Transverse colon (tissue), 4 donors: Measurements from ENCODE around the gene BAHCC1. TPM values are rescaled to one million over a fixed set of nuclear protein-coding genes. Genes with fewer than 3 reads are reported as not detected.

Source experiments
- DNase-seq: peaks from one replicate; pipeline ENCODE4 v3.0.0-alpha.2; 2019
- H3K27ac ChIP-seq, 4 donors: fragments of 200-600 bp; sonication (generic); 2 replicates each; pipeline ENCODE4 v1.5.1; 2016 to 2018; ENCODE audit warnings: inconsistent platforms in 4 of 4
- H3K27me3 ChIP-seq: fragments of 200-600 bp; sonication (generic); 2 replicates; pipeline ENCODE4 v1.5.1; 2017; ENCODE audit warnings: inconsistent platforms
- H3K36me3 ChIP-seq, 4 donors: fragments of 200-600 bp; sonication (generic); 2 replicates each; pipeline ENCODE4 v1.5.1; 2017 to 2019; ENCODE audit warnings: inconsistent platforms in 4 of 4
- H3K4me1 ChIP-seq, 4 donors: fragments of 200-600 bp; sonication (generic); 2 replicates each; pipeline ENCODE4 v1.5.1; 2017 to 2020; ENCODE audit warnings: inconsistent platforms in 4 of 4
- H3K4me3 ChIP-seq, 4 donors: fragments of 200-600 bp; sonication (generic); 1 replicate in 1 of 4; 2 replicates in 3 of 4; pipeline versions ENCODE4 v1.5.1 to v1.6.1; 2017 to 2019; ENCODE audit warnings: inconsistent platforms in 4 of 4
- H3K9me3 ChIP-seq, 2 donors: fragments of 200-600 bp; sonication (generic); 2 replicates each; pipeline ENCODE4 v1.5.1; 2017 to 2019; ENCODE audit warnings: inconsistent platforms in 2 of 2
- CTCF ChIP-seq, 5 experiments: fragments of 200-600 bp in 3 of 5; fragments of 450-650 bp in 2 of 5; sonication (generic) in 3 of 5; IDR thresholded peaks; 1 replicate in 2 of 5; 2 replicates in 3 of 5; pipeline ENCODE4 v1.5.1; 2016 to 2017; ENCODE audit warnings: antibody characterized with exemption in 5 of 5, inconsistent platforms in 3 of 5, mild to moderate bottlenecking in 2 of 5, moderate library complexity in 1 of 5
- EP300 ChIP-seq: sonication (generic); formaldehyde crosslinking; IDR thresholded peaks from one replicate; pipeline ENCODE4 v1.6.1; 2017; ENCODE audit warnings: antibody characterized with exemption, low read depth
- POLR2A ChIP-seq: fragments of 450-650 bp; IDR thresholded peaks from one replicate; pipeline ENCODE4 v1.6.1; 2016; ENCODE audit warnings: antibody characterized with exemption, mild to moderate bottlenecking, moderate library complexity
- POLR2AphosphoS5 ChIP-seq, 3 donors: sonication (generic); formaldehyde crosslinking; IDR thresholded peaks; one replicate each; pipeline ENCODE4 v1.6.1; 2016; ENCODE audit warnings: antibody characterized with exemption in 3 of 3
- WGBS, 2 donors: methylation state at CpG; one replicate each; pipeline ENCODE4 v1.1.5; 2018; ENCODE audit warnings: low coverage in 1 of 2; 5-methylcytosine and 5-hydroxymethylcytosine counted together
- in situ Hi-C, 4 donors: fragments of 200-750 bp; cut with MboI; loops; one replicate each; pipeline versions ENCODE4 v1.15.0 to v1.15.1; 2017; ENCODE audit warnings: low sequenced_read_pairs in 3 of 4, low pct_ligation_motif_present in 1 of 4, low pct_unique_long_range_greater_than_20kb in 1 of 4
- intact Hi-C: fragments of 100-400 bp; cut with DNase I; formaldehyde crosslinking; loops from one replicate; pipeline ENCODE4 v1.15.1; 2023; ENCODE audit warnings: low total_unique reads
- total RNA-seq, 4 donors: library from RNA; depleted of rRNA; stranded (reverse); fragments of >200 nt; gene quantifications; one replicate each; pipeline ENCODE4 v1.1.0, GENCODE V29; 2016

BAHCC1 gene
- total RNA-seq, 4 donors from 2014 or later: 8.7 to 133 (median 12.4) TPM

DNA sequence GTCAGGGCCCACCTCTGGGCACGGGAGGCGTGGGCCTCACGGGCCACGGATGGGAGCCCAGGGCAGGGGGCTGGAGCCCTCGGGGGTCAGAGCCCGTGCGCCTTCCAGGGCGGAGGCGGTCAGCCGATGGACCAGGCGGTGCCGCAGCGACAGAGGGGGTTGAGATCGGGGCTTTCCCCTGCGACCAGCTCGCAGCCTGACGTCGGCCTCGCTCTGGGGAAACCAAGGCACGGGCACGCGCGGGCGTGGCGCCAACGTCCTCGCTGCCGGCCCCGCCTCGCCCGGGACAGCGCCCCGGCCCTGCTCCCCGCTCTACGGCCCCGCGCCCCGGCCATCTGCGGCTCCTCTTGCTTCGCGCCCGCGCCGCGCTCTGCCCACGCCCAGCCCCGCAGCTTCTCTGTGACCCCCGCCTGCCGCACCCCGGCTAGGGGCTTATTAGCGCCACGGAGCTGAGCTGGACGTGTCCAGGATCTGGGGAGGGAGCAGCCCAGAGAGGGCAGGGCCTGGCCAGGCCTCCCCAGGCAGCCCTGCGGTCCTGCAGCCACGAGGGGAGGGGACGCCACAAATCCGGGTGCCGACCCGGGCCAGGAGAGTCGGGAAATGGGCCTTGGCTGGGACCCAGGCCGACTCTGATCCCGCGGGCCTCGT, 103.8 kb downstream of the BAHCC1 start:
- Histone ChIP-seq H3K27ac (no peak overlapping the region), H3K4me1 (no peaks in the 10 kb centered on the region), H3K27me3 (no peaks in the 10 kb centered on the region), H3K36me3 (no peaks in the 10 kb centered on the region), H3K9me3 (no peaks in the 10 kb centered on the region), H3K4me3 (no peak overlapping the region)
- WGBS, 2 donors: 72 to 92% methylated on average over 5 to 44 of the region's 64 CpGs
- TF ChIP-seq EP300 (no peak), POLR2AphosphoS5 (IDR thresholded peaks at IDR 0.05) (no peak), POLR2A (no peak), CTCF (IDR thresholded peaks at IDR 0.05) (no peak)
- in situ Hi-C loops (loop anchor here in 3 of 4 donors (25.0 kb wide), 3 partner anchors 112 to 237 kb away; partner anchors contain the start of genes BAHCC1 (in 1 of the 3) and SLC38A10 (in 1 of the 3)), intact Hi-C loops (no loop called here)
- DNase-seq: no peak

DNA sequence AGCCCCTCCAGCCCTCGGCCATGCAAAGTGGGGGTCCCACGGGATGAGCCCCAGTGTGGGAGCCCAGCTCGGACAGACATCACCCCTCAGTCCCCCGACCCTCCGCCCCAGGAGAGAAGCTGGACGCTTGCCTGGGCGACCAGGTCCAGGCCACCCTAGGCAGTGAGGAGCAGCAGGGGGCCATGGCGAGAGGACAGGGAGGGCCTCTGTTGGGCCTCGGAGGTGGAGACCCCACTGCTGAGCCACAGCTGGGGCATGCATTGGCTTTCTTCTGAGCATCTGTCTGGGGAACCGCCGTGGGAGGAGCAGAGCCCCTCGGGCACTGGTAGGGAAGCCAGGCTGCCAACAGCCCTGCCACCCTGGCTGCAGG, 104.3 kb downstream of the BAHCC1 start:
- intact Hi-C loops: no loop called here
- 72% methylated on average over 10 of the region's 12 CpGs; no CpG with 5 or more reads in 1 of the 2 donors for WGBS, 2 donors

DNA sequence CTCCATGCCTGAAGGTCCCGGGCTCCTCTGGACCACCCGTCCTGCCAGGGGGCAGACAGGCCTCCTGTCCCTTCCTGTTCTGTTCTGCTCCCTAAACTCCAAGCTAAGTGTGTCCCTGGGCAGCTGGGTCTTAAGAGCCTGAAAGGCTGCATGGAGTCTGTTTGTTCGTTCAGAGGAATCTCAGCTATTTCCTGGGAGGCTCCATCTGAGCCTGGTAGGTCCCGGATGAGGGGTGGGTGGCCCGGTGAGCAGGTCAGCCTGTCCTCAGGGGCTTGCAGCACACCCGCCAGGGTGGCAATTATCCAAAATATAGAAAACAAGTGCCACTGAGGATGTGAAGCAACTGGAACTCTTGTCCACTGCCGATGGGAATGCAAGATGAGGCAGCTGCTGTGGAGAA, 104.8 kb downstream of the BAHCC1 start:
- intact Hi-C loops: no loop called here

More for the DNA sequence above, 104.3 kb downstream of the BAHCC1 start:
- H3K4me1 ChIP-seq: no peaks in the 10 kb centered on the region
- H3K4me3 ChIP-seq: no peak overlapping the region
- TF ChIP-seq CTCF (IDR thresholded peaks at IDR 0.05): no peak
- TF ChIP-seq POLR2AphosphoS5 (IDR thresholded peaks at IDR 0.05): no peak
- no peak for TF ChIP-seq POLR2A
- no peak for TF ChIP-seq EP300
- DNase-seq: no peak
- H3K36me3 ChIP-seq: no peaks in the 10 kb centered on the region
- no peaks in the 10 kb centered on the region for H3K9me3 ChIP-seq
- H3K27me3 ChIP-seq: no peaks in the 10 kb centered on the region
- H3K27ac ChIP-seq: no peak overlapping the region
- in situ Hi-C loops: loop anchor here in 3 of 4 donors (25.0 kb wide), 3 partner anchors 112 to 237 kb away; partner anchors contain the start of genes BAHCC1 (in 1 of the 3) and SLC38A10 (in 1 of the 3)

GRCh38 chr17:81502471-81503017, 107.3 kb downstream of the BAHCC1 start:
- H3K4me1 ChIP-seq: no peaks in the 10 kb centered on the region
- no peak overlapping the region for H3K27ac ChIP-seq
- H3K9me3 ChIP-seq: no peaks in the 10 kb centered on the region
- in situ Hi-C loops (no loop called here), intact Hi-C loops (no loop called here)
- H3K36me3 ChIP-seq: no peaks in the 10 kb centered on the region
- H3K4me3 ChIP-seq: no peak overlapping the region
- no peaks in the 10 kb centered on the region for H3K27me3 ChIP-seq
- WGBS, 2 donors: 53 to 67% methylated on average over 3 to 12 of the region's 12 CpGs
- DNase-seq: no peak
- TF ChIP-seq CTCF (IDR thresholded peaks at IDR 0.05): no peak
- peak in 1 of 3 donors; percentile 2 for TF ChIP-seq POLR2AphosphoS5 (IDR thresholded peaks at IDR 0.05)
- TF ChIP-seq POLR2A: no peak
- TF ChIP-seq EP300: no peak

More for the DNA sequence above, 104.8 kb downstream of the BAHCC1 start:
- Histone ChIP-seq H3K4me3 (no peak overlapping the region), H3K27me3 (no peaks in the 10 kb centered on the region), H3K27ac (no peak overlapping the region), H3K36me3 (no peaks in the 10 kb centered on the region), H3K9me3 (no peaks in the 10 kb centered on the region), H3K4me1 (no peaks in the 10 kb centered on the region)
- 40 to 58% methylated on average over 1 to 7 of the region's 7 CpGs for WGBS, 2 donors
- in situ Hi-C loops: no loop called here
- no peak for TF ChIP-seq POLR2AphosphoS5 (IDR thresholded peaks at IDR 0.05)
- TF ChIP-seq POLR2A: no peak
- TF ChIP-seq EP300: no peak
- no peak for TF ChIP-seq CTCF (IDR thresholded peaks at IDR 0.05)
- no peak for DNase-seq
